PC-3 (cell line): ENCODE data around the gene ACAD9.

Experiments
- EZH2 ChIP-seq: fragments of 300-600 bp; sonication (generic); IDR thresholded peaks from one replicate; pipeline ENCODE4 v1.6.1; 2017; ENCODE audit warnings: antibody characterized with exemption, mild to moderate bottlenecking, low read length; ENCODE audit not compliant: unreplicated experiment
- EZH2phosphoT487 ChIP-seq: fragments of 300-600 bp; sonication (generic); IDR thresholded peaks from 2 replicates; pipeline ENCODE4 v1.6.1; 2018; ENCODE audit warnings: mild to moderate bottlenecking, antibody characterized with exemption, low read length, borderline replicate concordance
- TF ChIP-seq, protein P1 (sequence below): fragments of 300-600 bp; sonication (generic); conservative IDR thresholded peaks from 2 replicates; pipeline ENCODE4 v1.5.1; 2017; ENCODE audit warnings: antibody characterized with exemption, low read depth, mild to moderate bottlenecking, low read length

DNA sequence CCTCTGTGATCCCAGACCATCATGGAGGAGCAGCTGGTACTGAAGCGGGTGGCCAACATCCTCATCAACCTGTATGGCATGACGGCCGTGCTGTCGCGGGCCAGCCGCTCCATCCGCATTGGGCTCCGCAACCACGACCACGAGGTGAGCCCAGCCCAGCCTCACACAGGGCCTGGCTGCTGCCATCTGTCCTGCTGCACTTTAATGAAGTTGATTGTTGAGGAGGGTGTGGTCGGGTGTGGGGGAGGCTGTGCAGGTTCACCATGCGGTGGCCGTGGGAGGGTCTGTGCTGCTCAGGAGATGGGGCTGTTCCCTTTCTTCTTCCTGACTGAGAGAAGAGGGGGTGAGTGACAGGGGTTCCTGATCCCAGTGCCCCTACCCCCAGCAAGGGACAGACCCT, 30.6 kb downstream of the ACAD9 start:
- no peak for TF ChIP-seq EZH2phosphoT487
- TF ChIP-seq, protein P1, sequence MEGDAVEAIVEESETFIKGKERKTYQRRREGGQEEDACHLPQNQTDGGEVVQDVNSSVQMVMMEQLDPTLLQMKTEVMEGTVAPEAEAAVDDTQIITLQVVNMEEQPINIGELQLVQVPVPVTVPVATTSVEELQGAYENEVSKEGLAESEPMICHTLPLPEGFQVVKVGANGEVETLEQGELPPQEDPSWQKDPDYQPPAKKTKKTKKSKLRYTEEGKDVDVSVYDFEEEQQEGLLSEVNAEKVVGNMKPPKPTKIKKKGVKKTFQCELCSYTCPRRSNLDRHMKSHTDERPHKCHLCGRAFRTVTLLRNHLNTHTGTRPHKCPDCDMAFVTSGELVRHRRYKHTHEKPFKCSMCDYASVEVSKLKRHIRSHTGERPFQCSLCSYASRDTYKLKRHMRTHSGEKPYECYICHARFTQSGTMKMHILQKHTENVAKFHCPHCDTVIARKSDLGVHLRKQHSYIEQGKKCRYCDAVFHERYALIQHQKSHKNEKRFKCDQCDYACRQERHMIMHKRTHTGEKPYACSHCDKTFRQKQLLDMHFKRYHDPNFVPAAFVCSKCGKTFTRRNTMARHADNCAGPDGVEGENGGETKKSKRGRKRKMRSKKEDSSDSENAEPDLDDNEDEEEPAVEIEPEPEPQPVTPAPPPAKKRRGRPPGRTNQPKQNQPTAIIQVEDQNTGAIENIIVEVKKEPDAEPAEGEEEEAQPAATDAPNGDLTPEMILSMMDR, result no peak
- TF ChIP-seq EZH2, result no peak
